Measurements from ENCODE around the gene CEBPZOS. TPM values are rescaled to one million over a fixed set of nuclear protein-coding genes. Genes with fewer than 3 reads are reported as not detected.

Gene CEBPZOS
- total and polyA plus RNA-seq, 9 of the 15 experiments (the other 6 are each of a cell fraction or from before 2014, with no cell fraction given) = 21.7 to 64.8 (median 46.7) TPM

- TF ChIP-seq ZNF609 (CRISPR knock-in tag; IDR thresholded peaks at IDR 0.05; ENCODE audit: borderline replicate concordance) (no peak), ATF6 (CRISPR knock-in tag; IDR thresholded peaks at IDR 0.05) (no peak), MECOM (CRISPR knock-in tag; IDR thresholded peaks at IDR 0.05) (no peak), ZBED1 (IDR thresholded peaks at IDR 0.05) (no peak; the same call in 1 of the 2 replicates), SMARCE1 (IDR thresholded peaks at IDR 0.05) (no peak; the same call in 1 of the 2 replicates), ETV6 (IDR thresholded peaks at IDR 0.05; ENCODE audit: borderline replicate concordance in 1 of 2, low read depth in 2 of 2, low read length in 1 of 2) (no peak), ETV6 (CRISPR knock-in tag; IDR thresholded peaks at IDR 0.05; ENCODE audit: borderline replicate concordance) (peak; percentile 37; the same call in 1 of the 2 replicates), ILK (tag; IDR thresholded peaks at IDR 0.05; ENCODE audit: borderline replicate concordance, low read depth) (no peak), THRB (CRISPR knock-in tag; conservative IDR thresholded peaks at IDR 0.05) (no peak), ILF3 (IDR thresholded peaks at IDR 0.05; ENCODE audit: borderline replicate concordance) (no peak), E2F8 (IDR thresholded peaks at IDR 0.05; ENCODE audit: low read depth, partially characterized antibody) (peak; percentile 87), ZNF511 (CRISPR knock-in tag; IDR thresholded peaks at IDR 0.05) (peak; percentile 23; the same call in 1 of the 2 replicates), THRAP3 (IDR thresholded peaks at IDR 0.05; ENCODE audit: borderline replicate concordance) (no peak), ETS2 (tag; IDR thresholded peaks at IDR 0.05; ENCODE audit: borderline replicate concordance, poor library complexity, severe bottlenecking) (no peak)
These were observed 35.2 kb downstream of the CEBPZOS start, which contains the start of the genes CEBPZ and NDUFAF7 (continued) for GRCh38 chr2:37231241-37232130.
